IPS-18c (cell line): ENCODE data around the gene KCNJ8.
"Not testable (repeated sequence)": the region's sequence is repeated elsewhere in the genome, so short reads cannot be mapped to it uniquely, and the experiment has no call there.

Experiments used
- H3K4me3 ChIP-seq: 2 replicates; pipeline ENCODE4 v1.7.0; 2013; ENCODE audit warnings: low read depth, mild to moderate bottlenecking, low read length, moderate library complexity; ENCODE audit not compliant: insufficient read depth
- H3K9me3 ChIP-seq: one replicate; pipeline ENCODE4 v1.6.1; 2013; ENCODE audit warnings: mild to moderate bottlenecking, low read length, moderate library complexity; ENCODE audit not compliant: control insufficient read depth, insufficient read depth

KCNJ8 gene

DNA sequence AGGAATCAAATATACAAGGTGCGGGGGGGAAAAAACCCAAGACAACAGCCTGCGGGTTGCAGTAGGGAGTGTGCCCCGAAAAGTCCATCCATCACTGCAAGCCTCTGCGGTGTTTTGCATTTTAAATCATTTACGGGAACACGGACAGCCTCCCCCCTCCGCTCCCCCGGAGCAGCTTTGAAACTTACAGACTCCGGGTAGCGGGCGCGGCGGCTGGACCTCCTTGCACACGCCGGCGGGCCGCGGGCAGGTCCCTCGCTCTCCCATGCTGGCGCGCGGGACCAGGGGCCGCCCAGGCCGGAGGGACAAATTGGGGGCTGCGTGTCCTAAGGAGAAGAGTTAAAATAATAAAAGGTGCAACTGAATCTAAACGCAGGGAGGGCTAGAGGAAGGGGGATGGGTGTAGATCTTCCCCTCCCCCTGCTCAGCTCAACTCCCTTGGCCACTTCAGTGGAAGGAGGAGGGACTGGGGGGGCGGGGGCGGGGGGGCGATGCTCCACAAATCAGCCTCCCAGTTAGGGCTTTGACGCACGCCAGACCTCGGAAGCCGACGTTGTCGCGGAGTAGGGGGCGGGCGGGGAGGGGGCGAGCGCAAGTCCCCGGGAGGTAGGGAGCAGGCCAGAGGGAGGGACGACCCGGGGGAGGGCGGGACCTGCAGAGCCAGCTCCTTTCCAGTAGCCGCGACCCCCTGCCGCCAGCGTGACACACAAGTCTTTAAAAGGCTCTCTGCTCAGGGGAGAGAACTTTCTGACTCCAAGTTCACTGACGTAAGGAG lies at the start of gene KCNJ8:
TSS of gene KCNJ8 (minus strand) at position 349 of the 775 bp plus-strand sequence. CDS start 1,090 bp downstream, outside the sequence.
- Histone ChIP-seq H3K9me3 (no peaks in the 10 kb centered on the region), H3K4me3 (peak within 1 kb of the TSS; percentile 51)

DNA sequence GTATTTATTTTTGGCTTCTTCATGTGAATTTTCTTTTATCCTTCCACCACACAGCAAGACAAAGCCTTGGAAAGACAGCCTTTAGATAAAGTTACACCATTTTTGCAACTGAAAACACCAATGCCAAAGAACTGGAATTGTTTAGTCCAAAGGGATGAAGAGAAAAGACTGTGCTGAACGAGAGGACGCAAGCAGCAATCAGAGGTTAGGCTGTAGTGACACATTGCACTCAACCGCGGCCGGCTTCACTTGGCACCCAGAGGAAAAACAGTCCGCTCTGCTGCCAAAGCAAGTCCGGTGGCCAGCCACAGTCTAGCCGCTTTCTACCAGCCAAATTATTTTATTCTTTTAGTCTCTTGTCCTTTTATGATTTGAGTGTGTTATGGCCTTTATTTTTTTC lies 49.1 kb upstream of the KCNJ8 start:
- no peaks in the 10 kb centered on the region for H3K9me3 ChIP-seq
- no peak overlapping the region for H3K4me3 ChIP-seq

DNA sequence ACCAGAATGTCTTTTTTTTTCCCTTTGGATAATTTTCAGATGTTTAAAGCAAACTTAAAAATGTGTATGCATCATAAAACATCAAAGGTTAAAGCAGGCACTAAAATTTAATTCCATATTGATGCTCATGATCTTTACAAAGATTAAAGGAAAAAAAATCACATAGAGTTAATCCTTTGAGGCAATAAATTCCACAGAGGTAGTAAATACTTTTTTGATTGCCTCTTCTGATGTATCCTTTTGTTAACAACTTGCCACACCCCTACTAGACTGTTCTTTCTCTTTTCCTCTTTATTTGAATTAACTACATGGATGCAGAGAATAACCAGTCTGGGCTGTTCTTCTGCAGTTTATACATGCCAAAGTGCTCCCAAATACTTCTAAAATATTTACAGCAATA lies 45.2 kb upstream of the KCNJ8 start:
- no peaks in the 10 kb centered on the region for H3K9me3 ChIP-seq
- H3K4me3 ChIP-seq, result no peak overlapping the region

DNA sequence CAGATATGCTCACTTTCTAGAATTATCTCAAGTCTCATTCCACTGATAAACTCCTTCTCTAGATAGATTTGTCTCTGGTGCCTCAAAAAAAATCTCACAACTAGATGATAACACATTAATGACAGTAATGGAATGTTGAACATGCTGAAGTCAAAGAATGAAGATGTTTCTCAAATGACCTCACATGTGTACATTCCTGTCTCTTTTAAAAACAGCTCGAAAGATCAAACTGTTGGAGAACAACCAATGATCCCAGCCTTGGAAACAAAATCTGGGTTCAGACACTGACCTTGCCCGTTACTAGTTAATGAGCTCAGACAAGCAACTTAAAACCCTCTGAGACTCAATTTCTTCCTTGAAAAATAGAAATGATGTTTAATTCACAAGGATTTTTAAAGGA lies 44.7 kb upstream of the KCNJ8 start:
- no peaks in the 10 kb centered on the region for H3K9me3 ChIP-seq
- no peak overlapping the region for H3K4me3 ChIP-seq

DNA sequence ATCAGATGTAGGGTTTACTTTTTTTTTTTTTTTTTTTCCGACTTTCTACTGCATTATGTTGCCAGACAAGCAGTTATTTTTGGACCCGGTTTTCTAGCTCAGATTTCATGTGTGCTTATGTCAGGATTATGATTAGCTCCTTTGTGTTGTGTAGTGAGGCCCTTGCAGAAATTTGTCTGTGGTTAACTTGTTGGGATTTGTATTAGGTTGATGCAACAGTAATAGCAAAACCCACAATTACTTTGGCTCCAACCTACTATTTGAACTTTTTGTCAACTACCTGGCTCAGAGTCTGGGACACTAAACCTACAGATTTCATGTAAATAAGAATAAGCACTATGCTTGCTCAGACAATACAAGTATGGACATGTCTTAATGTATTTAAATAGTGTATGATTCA lies 44.1 kb upstream of the KCNJ8 start:
- Histone ChIP-seq H3K4me3 (no peak overlapping the region), H3K9me3 (no peaks in the 10 kb centered on the region)

DNA sequence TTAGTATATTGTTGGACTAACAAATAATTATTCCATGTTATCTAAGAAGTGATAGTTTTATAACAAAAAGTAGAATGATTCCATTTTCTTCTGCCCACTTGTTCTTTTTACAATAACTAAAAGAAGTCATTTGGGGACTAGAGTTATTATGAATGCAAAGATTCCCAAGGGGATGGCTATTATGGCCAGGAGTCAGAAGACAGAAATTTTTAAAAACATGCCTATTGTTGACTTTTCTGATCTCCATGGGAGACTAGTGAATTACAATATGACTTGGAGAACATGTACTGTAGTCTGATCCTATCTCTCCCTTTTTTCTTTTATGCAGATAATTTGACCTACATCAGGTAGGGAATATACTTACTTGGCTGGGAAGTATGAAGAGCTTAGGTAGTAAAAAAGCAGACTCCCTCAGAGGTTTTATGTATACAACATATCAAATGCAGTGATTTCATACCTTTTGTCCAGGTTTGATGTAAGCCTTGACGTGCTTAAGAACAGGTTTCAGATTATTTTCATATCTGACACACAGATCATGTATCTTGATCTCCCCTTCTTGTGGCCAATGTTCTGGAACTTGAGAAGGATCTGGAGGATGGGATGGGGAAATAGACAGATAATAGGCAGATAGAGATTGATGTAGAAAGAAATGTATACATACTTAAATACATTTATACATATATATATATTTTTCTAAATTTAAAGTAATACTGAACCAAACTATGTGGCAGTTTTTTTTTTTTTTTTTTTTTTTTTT lies 41.0 kb upstream of the KCNJ8 start:
- H3K9me3 ChIP-seq, result no peaks in the 10 kb centered on the region
- H3K4me3 ChIP-seq, result no peak overlapping the region

DNA sequence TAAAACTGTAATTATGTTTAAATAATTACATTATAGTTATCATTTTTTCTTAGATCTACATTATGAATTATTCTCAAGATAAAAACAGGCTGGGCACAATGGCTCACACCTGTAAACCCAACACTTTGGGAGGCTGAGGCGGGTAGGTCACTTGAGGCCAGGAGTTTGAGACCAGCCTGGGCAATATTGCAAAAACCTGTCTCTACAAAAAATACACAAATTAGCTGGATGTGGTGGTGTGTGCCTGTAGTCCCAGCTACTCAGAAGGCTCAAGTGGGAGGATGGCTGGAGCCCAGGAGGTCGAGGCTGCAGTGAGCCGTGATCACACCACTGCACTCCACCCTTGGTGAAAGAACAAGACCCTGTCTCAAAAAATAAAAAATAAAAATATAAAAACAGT lies 40.3 kb upstream of the KCNJ8 start:
- H3K9me3 ChIP-seq, result no peaks in the 10 kb centered on the region
- no peak overlapping the region for H3K4me3 ChIP-seq

DNA sequence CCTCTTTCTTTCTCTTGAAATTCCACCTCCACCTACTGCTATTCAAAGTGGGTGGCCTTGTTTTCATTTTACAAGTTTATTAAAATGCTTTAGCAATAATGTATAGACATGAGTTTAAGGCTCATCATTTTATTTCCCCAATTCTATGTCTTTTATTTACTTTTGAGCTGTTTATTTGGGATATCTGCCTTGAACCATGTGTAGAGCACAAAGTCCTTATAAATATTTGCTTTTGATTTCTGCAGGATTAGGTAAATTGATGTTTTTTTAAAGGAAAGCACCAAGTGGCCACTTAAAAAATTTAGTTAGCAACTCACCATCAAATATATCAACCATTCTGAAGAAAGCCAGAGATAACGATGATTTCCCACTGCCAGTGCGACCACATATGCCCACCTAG lies 39.8 kb upstream of the KCNJ8 start:
- no peaks in the 10 kb centered on the region for H3K9me3 ChIP-seq
- no peak overlapping the region for H3K4me3 ChIP-seq

DNA sequence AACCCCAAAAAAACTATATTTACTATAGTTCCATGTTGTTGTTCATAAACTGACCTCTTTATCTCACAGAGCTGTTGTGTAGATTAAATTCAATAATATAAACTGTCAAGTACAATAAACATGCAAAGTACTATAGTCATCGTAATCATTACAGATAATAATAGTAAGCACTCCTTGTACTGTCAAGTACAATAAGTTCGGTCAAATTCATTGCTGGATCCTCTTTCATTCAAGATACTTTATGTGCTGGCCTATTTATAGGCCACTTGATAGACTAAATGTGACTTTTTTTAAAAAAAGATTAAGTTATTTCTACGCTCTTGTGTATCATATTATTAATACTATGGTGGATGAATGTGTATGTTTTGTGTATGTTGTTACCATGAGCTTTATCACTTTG lies 39.2 kb upstream of the KCNJ8 start:
- no peaks in the 10 kb centered on the region for H3K9me3 ChIP-seq
- H3K4me3 ChIP-seq, result no peak overlapping the region

DNA sequence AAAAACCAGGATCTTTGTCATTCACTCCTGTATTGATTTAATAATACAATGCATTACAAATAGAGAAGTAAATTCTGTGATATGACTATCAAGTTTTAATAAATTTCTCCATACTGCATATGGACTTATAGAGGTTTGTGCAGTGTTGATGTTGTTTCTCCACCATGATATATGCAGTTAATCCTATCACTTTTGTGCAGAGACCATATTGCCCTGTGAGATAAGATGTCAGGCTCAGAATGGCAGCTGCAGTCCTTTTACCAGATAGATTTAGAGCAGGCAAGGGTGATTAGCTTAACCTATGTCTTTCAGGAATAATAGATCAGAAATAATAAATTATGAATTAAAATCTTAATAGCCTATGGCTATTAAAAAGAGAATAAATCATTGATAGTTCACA lies 38.6 kb upstream of the KCNJ8 start:
- Histone ChIP-seq H3K4me3 (no peak overlapping the region), H3K9me3 (no peaks in the 10 kb centered on the region)

DNA sequence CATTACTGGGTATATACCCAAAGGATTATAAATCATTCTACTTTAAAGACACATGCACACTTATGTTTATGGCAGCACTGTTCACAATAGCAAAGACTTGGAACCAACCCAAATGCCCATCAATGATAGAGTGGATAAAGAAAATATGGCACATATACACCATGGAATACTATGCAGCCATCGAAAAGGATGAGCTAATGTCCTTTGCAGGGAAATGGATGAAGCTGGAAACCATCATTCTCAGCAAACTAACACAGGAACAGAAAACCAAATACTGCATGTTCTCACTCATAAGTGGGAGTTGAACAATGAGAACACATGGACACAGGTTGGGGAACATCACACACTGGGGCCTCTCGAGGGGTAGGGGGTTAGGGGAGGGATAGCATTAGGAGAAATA lies 37.8 kb upstream of the KCNJ8 start:
- not testable (repeated sequence) for H3K4me3 ChIP-seq, H3K9me3 ChIP-seq

DNA sequence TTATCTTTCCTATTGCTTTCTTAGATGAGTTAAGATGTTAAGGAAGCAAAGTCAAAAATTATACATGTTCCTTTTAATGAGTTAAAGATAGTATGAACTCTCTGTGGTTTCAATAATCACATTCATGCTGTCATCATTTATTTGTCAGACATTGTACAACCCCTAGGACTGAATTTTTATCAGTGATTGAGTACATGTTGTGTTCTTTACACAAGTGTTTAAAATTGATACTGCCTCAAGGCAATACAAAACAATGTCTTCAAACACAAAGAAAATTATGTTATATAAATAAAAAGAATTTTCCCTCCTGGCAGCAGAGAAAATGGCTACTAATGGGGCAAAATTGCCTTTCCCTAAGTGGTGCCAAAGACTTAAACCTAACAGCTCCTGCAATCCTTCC lies 34.6 kb upstream of the KCNJ8 start:
- Histone ChIP-seq H3K9me3 (no peaks in the 10 kb centered on the region), H3K4me3 (no peak overlapping the region)

DNA sequence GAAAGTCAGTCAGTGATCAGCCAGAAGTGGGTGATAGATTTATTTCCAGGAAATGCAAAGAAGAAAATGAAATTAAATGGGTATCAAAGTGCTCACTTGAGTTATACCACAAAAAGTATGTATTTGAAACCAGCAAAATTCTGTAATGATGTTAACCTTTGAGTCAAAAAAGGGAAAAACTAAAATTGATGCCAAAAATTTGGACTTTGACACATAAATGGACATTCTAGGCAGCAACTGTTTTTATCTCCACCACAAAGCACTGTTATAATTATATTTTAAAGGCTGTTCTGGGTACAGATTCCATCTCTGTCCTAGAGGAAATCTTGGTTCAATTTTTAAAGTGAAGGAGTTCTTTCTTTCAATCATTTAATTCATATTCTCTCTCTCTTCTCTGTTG lies 31.7 kb upstream of the KCNJ8 start:
- H3K9me3 ChIP-seq, result no peaks in the 10 kb centered on the region
- no peak overlapping the region for H3K4me3 ChIP-seq

DNA sequence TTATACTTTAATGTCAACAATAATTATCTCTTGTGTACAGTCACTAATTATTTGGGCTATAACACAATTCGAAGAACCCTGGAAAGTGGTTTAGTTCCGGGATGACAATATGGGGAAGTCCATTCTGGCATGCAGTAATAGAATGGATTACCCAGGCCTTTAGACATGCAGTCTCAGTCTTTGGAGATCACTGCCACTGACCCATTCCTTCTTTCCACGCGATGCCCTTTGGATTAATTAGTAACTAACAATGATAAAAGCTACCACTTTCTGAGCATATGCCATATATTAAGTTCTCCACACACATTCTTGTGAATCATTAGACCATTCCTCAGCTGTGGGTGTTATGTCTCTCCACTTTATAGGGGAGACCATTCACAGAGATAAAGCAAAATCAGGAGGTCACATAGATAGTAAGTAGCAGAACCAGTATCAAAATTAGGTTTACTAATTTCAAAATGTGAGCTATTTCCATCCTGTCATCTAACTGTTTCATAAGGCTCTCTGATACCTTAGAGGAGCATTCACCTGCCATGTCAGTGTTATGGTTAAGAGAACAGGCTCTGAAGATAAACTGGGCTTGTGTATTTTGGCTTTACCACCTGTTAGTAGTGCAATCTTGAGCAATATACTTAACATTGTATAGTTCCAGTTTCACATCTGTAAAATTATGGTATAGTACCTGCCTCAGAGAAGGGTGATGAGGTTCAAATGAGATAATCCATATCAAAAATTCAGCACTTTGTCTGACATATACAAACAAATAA lies 27.2 kb upstream of the KCNJ8 start:
- Histone ChIP-seq H3K9me3 (no peaks in the 10 kb centered on the region), H3K4me3 (no peak overlapping the region)

DNA sequence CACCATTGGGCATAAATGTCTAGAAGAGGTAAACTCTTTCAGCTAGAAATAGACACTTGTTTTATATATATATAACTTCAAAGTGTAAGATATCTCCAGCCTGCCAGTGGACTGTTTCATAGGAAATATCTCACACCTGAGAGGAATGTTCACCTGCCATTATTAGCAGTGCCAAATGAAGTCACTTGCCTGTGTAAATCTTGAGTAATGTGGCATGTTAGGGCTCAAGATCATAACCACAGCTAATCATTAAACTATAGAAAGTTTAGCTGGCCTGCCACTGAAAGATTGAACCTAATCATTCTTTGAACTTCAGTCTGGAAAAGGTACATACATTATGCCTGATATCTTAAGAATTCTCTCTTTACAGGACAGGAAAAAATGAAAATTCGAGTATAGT lies 25.5 kb upstream of the KCNJ8 start:
- no peak overlapping the region for H3K4me3 ChIP-seq
- H3K9me3 ChIP-seq, result no peaks in the 10 kb centered on the region

DNA sequence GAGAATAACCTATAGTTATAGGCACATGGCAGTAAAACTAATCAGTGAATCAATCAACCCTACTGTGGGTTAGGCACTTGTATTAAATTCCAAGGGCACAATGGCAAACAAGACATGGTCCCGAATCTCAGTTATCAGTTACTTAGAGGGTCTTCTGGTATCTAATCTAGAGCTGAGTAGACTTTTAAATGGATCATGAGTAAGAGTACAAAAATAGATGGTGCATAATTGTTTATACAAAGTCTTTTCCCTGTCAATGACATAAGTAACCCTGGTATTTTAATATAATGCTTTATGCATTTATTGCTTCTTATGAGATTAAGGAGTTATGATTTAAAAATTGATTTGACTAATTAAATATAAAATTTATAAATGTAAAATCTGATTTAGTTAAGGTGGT lies 23.0 kb upstream of the KCNJ8 start:
- H3K4me3 ChIP-seq, result no peak overlapping the region
- H3K9me3 ChIP-seq, result no peaks in the 10 kb centered on the region

DNA sequence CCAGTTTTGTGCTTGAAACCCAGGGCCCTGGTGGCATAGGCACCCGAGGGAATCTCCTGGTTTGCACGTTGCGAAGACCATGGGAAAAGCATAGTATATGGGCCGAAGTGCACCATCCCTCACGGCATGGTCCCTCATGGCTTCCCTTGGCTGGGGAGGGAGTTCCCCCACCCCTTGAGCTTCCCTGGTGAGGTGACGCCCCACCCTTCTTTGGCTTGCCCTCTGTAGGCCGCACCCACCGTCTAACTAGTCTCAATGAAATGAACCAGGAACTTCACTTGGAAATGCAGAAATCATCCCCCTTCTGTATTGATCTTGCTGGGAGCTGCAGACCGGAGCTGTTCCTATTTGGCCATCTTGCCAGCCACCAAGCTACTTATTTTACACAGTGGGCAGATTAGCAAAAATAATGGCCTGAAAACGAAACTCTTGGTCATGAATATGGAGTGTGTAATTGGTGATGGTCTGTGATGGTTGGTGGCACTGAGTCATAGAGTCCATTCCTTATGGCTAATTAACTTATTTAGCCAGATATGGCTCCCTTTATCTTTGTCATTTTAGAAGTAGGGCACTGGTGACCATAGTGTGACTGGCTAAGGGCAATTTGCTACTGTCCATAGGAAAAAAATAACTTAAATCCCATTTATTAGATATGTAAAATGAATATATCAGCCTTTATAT lies 21.3 kb upstream of the KCNJ8 start:
- no peak overlapping the region for H3K4me3 ChIP-seq
- no peaks in the 10 kb centered on the region for H3K9me3 ChIP-seq
